Smooth muscle cell (in vitro differentiated cells): ENCODE data around the gene ALG11. TPM values are rescaled to one million over a fixed set of nuclear protein-coding genes. Genes with fewer than 3 reads are reported as not detected.
"Not testable (repeated sequence)": the region's sequence is repeated elsewhere in the genome, so short reads cannot be mapped to it uniquely, and the experiment has no call there.

Experiments
- DNase-seq: peaks from one replicate; lab custom pipeline; 2025; ENCODE audit not compliant: unreplicated experiment; lab: John Stamatoyannopoulos, UW
- H2AFZ ChIP-seq: fragments of 200-600 bp; sonication (generic); 2 replicates; pipeline ENCODE4 v1.6.0; 2016; ENCODE audit warnings: antibody characterized with exemption, low read depth, mild to moderate bottlenecking
- H3F3A ChIP-seq: fragments of 200-600 bp; sonication (generic); 2 replicates; pipeline ENCODE4 v1.6.0; 2017; ENCODE audit warnings: antibody characterized with exemption, low read depth
- H3K27ac ChIP-seq: fragments of 200-600 bp; sonication (generic); 2 replicates; pipeline ENCODE4 v1.5.1; 2016; ENCODE audit warnings: low read depth, mild to moderate bottlenecking
- H3K27me3 ChIP-seq: fragments of 200-600 bp; sonication (generic); 2 replicates; pipeline ENCODE4 v1.6.1; 2016; ENCODE audit warnings: low read depth, mild to moderate bottlenecking
- H3K36me3 ChIP-seq: fragments of 200-600 bp; sonication (generic); 2 replicates; pipeline ENCODE4 v1.5.1; 2016; ENCODE audit warnings: low read depth
- H3K4me1 ChIP-seq: fragments of 200-600 bp; sonication (generic); 2 replicates; pipeline ENCODE4 v1.5.1; 2016; ENCODE audit warnings: low read depth
- H3K4me2 ChIP-seq: fragments of 200-600 bp; sonication (generic); 2 replicates; pipeline ENCODE4 v1.6.0; 2016; ENCODE audit warnings: mild to moderate bottlenecking
- H3K4me3 ChIP-seq: fragments of 200-600 bp; sonication (generic); 2 replicates; pipeline ENCODE4 v1.5.1; 2016; ENCODE audit warnings: mild to moderate bottlenecking
- H3K79me2 ChIP-seq: fragments of 200-600 bp; sonication (generic); 2 replicates; pipeline ENCODE4 v1.6.0; 2016; ENCODE audit warnings: low read depth, mild to moderate bottlenecking
- H3K9ac ChIP-seq: fragments of 200-600 bp; sonication (generic); 2 replicates; pipeline ENCODE4 v1.6.0; 2016; ENCODE audit warnings: low read depth
- H3K9me3 ChIP-seq: fragments of 200-600 bp; sonication (generic); replicated peaks from 2 replicates; pipeline ENCODE4 v1.5.1; 2016; ENCODE audit warnings: low read depth
- H4K20me1 ChIP-seq: fragments of 200-600 bp; sonication (generic); 2 replicates; pipeline ENCODE4 v1.6.0; 2016; ENCODE audit warnings: low read depth
- CTCF ChIP-seq: fragments of 200-600 bp; sonication (generic); IDR thresholded peaks from 2 replicates; pipeline ENCODE4 v1.5.1; 2017; ENCODE audit warnings: borderline replicate concordance, mild to moderate bottlenecking, antibody characterized with exemption; ENCODE audit not compliant: insufficient read depth, poor library complexity, severe bottlenecking
- WGBS: methylation state at CpG from one replicate; pipeline ENCODE4 v1.1.7; 2016; ENCODE audit warnings: low lambda C conversion rate; 5-methylcytosine and 5-hydroxymethylcytosine counted together
- polyA plus RNA-seq: library from polyadenylated mRNA; unstranded; fragments of >200 nt; fragmentation: Nextera tagmentation; extraction: Ambion mirVana; gene quantifications from 2 replicates; pipeline ENCODE4 v1.2.1, GENCODE V29; 2016
- total RNA-seq: library from RNA; depleted of rRNA; stranded (reverse); fragments of >200 nt; gene quantifications from 2 replicates; pipeline ENCODE4 v1.2.3, GENCODE V29; 2014

ALG11 gene
- total and polyA plus RNA-seq, 2 experiments from 2014 or later: 28.4 to 34.7 TPM

GRCh38 chr13:51980908-51981307 lies 31.3 kb upstream of the ALG11 start:
- H3F3A ChIP-seq: no peaks in the 10 kb centered on the region
- peak overlapping the region; percentile 54 for H3K27ac ChIP-seq
- peaks cover 12% of the 10 kb centered on the region for H3K4me1 ChIP-seq
- H3K79me2 ChIP-seq: peaks cover 66% of the 10 kb centered on the region
- H3K27me3 ChIP-seq: no peaks in the 10 kb centered on the region
- no peak for TF ChIP-seq CTCF
- H3K4me3 ChIP-seq: peak overlapping the region; percentile 20
- 44% methylated on average over 4 of the region's 4 CpGs for WGBS
- H3K36me3 ChIP-seq: no peaks in the 10 kb centered on the region
- no peak overlapping the region for H3K9ac ChIP-seq
- H4K20me1 ChIP-seq: no peaks in the 10 kb centered on the region
- no peak for DNase-seq
- no peaks in the 10 kb centered on the region for H3K9me3 ChIP-seq
- H2AFZ ChIP-seq: peak overlapping the region; percentile 59
- H3K4me2 ChIP-seq: peak overlapping the region; percentile 65

GRCh38 chr13:51981355-51981754 lies 30.8 kb upstream of the ALG11 start:
- H3K27me3 ChIP-seq: no peaks in the 10 kb centered on the region
- H4K20me1 ChIP-seq: no peaks in the 10 kb centered on the region
- peak overlapping the region; percentile 20 for H3K4me3 ChIP-seq
- H3F3A ChIP-seq: no peaks in the 10 kb centered on the region
- 36% methylated on average over 4 of the region's 4 CpGs for WGBS
- H3K27ac ChIP-seq: peak overlapping the region; percentile 54
- peaks cover 67% of the 10 kb centered on the region for H3K79me2 ChIP-seq
- no peak for TF ChIP-seq CTCF
- DNase-seq: no peak
- H3K9ac ChIP-seq: no peak overlapping the region
- peaks cover 12% of the 10 kb centered on the region for H3K4me1 ChIP-seq
- peak overlapping the region; percentile 65 for H3K4me2 ChIP-seq
- peak overlapping the region; percentile 59 for H2AFZ ChIP-seq
- H3K9me3 ChIP-seq: no peaks in the 10 kb centered on the region
- no peaks in the 10 kb centered on the region for H3K36me3 ChIP-seq

- not testable (repeated sequence) for H3F3A ChIP-seq, H3K36me3 ChIP-seq, DNase-seq, H3K27me3 ChIP-seq, H2AFZ ChIP-seq, H3K9me3 ChIP-seq, H3K4me2 ChIP-seq, H3K9ac ChIP-seq, H4K20me1 ChIP-seq, H3K27ac ChIP-seq, H3K4me3 ChIP-seq
- 100% methylated on average over 3 of the region's 3 CpGs for WGBS
- Histone ChIP-seq H3K4me1 (peaks cover 12% of the 10 kb centered on the region), H3K79me2 (peaks cover 68% of the 10 kb centered on the region)
Observed at GRCh38 chr13:51983292-51983691, 28.9 kb upstream of the ALG11 start.

GRCh38 chr13:51984904-51985303 lies 27.3 kb upstream of the ALG11 start:
- H3K27ac ChIP-seq, H3K4me3 ChIP-seq, H3K9me3 ChIP-seq, H3K36me3 ChIP-seq, DNase-seq, H3F3A ChIP-seq, H4K20me1 ChIP-seq, H3K4me2 ChIP-seq, H3K27me3 ChIP-seq, H3K9ac ChIP-seq, H2AFZ ChIP-seq: not testable (repeated sequence)
- Histone ChIP-seq H3K79me2 (peaks cover 71% of the 10 kb centered on the region), H3K4me1 (peaks cover 12% of the 10 kb centered on the region)
- 91% methylated on average over 4 of the region's 4 CpGs for WGBS
